T-cell (primary cell): ENCODE data around the gene ABCC12. TPM values are rescaled to one million over a fixed set of nuclear protein-coding genes. Genes with fewer than 3 reads are reported as not detected.

Experiments used
- ATAC-seq, 4 experiments: fragments of 200-7000 bp in 3 of 4; fragments of 150-1000 bp in 1 of 4; cut with Tn5 transposase; replicated peaks in 1 of 4; 1 replicate in 3 of 4; 2 replicates in 1 of 4; pipeline ENCODE4 v1.10.0; 2021; ENCODE audit warnings: moderate library complexity in 3 of 4, mild to moderate bottlenecking in 2 of 4, moderate number of reproducible peaks in 1 of 4
- CTCF ChIA-PET, 2 donors: fragments of 300-600 bp; sonication (Branson Sonifier 250); formaldehyde crosslinking; loops; one replicate each; lab custom pipeline; 2022; ENCODE audit warnings: antibody characterized with exemption in 2 of 2; lab: Charles Lee
- POLR2A ChIA-PET, 2 donors: fragments of 300-600 bp; sonication (Branson Sonifier 250); formaldehyde crosslinking; loops; one replicate each; lab custom pipeline; 2022; ENCODE audit warnings: antibody characterized with exemption in 2 of 2; lab: Charles Lee
- DNase-seq, 35 experiments: peaks; one replicate each; pipeline versions ENCODE4 v3.0.0 to v3.0.0-alpha.2; 2013 to 2023
- H3K27ac ChIP-seq: one replicate; pipeline ENCODE4 v1.5.1; 2013; ENCODE audit warnings: low read length
- H3K27me3 ChIP-seq, 2 experiments: replicated peaks in 1 of 2; 1 replicate in 1 of 2; 2 replicates in 1 of 2; pipeline versions ENCODE4 v1.6.1 to v1.7.0; 2013; ENCODE audit warnings: low read length in 1 of 2, mixed read lengths in 1 of 2; ENCODE audit not compliant: control insufficient read depth in 2 of 2, insufficient read depth in 2 of 2; ENCODE audit errors: extremely low read depth in 1 of 2
- H3K36me3 ChIP-seq, 2 donors: 1 replicate in 1 of 2; 2 replicates in 1 of 2; pipeline versions ENCODE4 v1.6.1 to v1.7.0; 2013; ENCODE audit warnings: low read length in 1 of 2; ENCODE audit not compliant: control insufficient read depth in 2 of 2, insufficient read depth in 1 of 2; ENCODE audit errors: extremely low read depth in 1 of 2
- H3K4me1 ChIP-seq, 2 experiments: 1 replicate in 1 of 2; 2 replicates in 1 of 2; pipeline versions ENCODE4 v1.6.1 to v1.7.0; 2013; ENCODE audit warnings: low read length in 2 of 2, mixed read lengths in 1 of 2; ENCODE audit not compliant: insufficient read depth in 2 of 2, control insufficient read depth in 1 of 2; ENCODE audit errors: extremely low read depth in 1 of 2
- H3K4me3 ChIP-seq, 2 donors: 1 replicate in 1 of 2; 2 replicates in 1 of 2; pipeline versions ENCODE4 v1.5.1 to v1.7.0; 2013; ENCODE audit warnings: mild to moderate bottlenecking in 2 of 2, low read length in 1 of 2, moderate library complexity in 1 of 2; ENCODE audit not compliant: control insufficient read depth in 1 of 2; ENCODE audit errors: extremely low read depth in 1 of 2
- H3K9me3 ChIP-seq: 2 replicates; pipeline ENCODE4 v1.7.0; 2013
- H3K27ac Mint-ChIP-seq, 2 donors: one replicate each; pipeline ENCODE4 v1.8.0; 2020 to 2021; ENCODE audit warnings: mild to moderate bottlenecking in 2 of 2, mixed read lengths in 2 of 2
- H3K27me3 Mint-ChIP-seq, 2 donors: one replicate each; pipeline ENCODE4 v1.8.0; 2021 to 2022; ENCODE audit warnings: mixed read lengths in 2 of 2
- H3K36me3 Mint-ChIP-seq: one replicate; pipeline ENCODE4 v1.8.0; 2021; ENCODE audit warnings: mixed read lengths
- H3K4me1 Mint-ChIP-seq, 3 donors: one replicate each; pipeline ENCODE4 v1.8.0; 2020 to 2022; ENCODE audit warnings: mixed read lengths in 3 of 3, mild to moderate bottlenecking in 1 of 3
- H3K4me3 Mint-ChIP-seq, 3 donors: one replicate each; pipeline ENCODE4 v1.8.0; 2020 to 2022; ENCODE audit warnings: mild to moderate bottlenecking in 3 of 3, mixed read lengths in 3 of 3, moderate library complexity in 3 of 3
- H3K9me3 Mint-ChIP-seq, 3 donors: one replicate each; pipeline ENCODE4 v1.8.0; 2020 to 2022; ENCODE audit warnings: mixed read lengths in 3 of 3
- WGBS: methylation state at CpG from one replicate; pipeline ENCODE4 v1.1.5; 2013; ENCODE audit warnings: missing lambda C conversion rate; ENCODE audit not compliant: insufficient coverage; 5-methylcytosine and 5-hydroxymethylcytosine counted together
- total RNA-seq, 35 experiments: library from RNA in 6 of 35; stranded (reverse) in 6 of 35; fragments of 120-200 nt in 1 of 35; gene quantifications; one replicate each; pipeline versions ENCODE4 v1.2.1 to v1.2.4 and lab custom pipeline; 2013 to 2026

Gene ABCC12
- total RNA-seq, 5 donors from 2014 or later (not counting 1 experiment from before 2014, with no cell fraction given) = not detected

GRCh38 chr16:48114410-48114809, 41.4 kb downstream of the ABCC12 start:
- H3K9me3 ChIP-seq = no peaks in the 10 kb centered on the region
- no peak overlapping the region for H3K27ac ChIP-seq
- ATAC-seq (no peak), DNase-seq (no peak)
- Mint-ChIP-seq H3K4me3 (no peak overlapping the region), H3K27me3 (peaks cover 5 to 13% of the 10 kb centered on the region in 2 donors), H3K4me1 (no peaks in the 10 kb centered on the region), H3K36me3 (no peaks in the 10 kb centered on the region), H3K9me3 (no peaks in the 10 kb centered on the region), H3K27ac (no peak overlapping the region)
- no peaks in the 10 kb centered on the region for H3K4me1 ChIP-seq
- H3K36me3 ChIP-seq = no peaks in the 10 kb centered on the region
- ChIA-PET CTCF (interaction anchor here (0.6 to 1.7 kb wide), 2 partner anchors 973 to 1152 kb away, joined by 3 to 5 read pairs; no protein-coding TSS in a partner anchor), POLR2A (interaction anchor here in 1 of 2 donors (0.8 kb wide), 1 partner anchor 9 kb away, joined by 3 read pairs; no protein-coding TSS in a partner anchor)
- peaks cover 0 to 40% of the 10 kb centered on the region in 2 experiments for H3K27me3 ChIP-seq
- no peak overlapping the region for H3K4me3 ChIP-seq
- 100% methylated on average over 2 of the region's 7 CpGs for WGBS

- ChIA-PET POLR2A (interaction anchor here in 1 of 2 donors (0.8 kb wide), 1 partner anchor 10 kb away, joined by 3 read pairs; no protein-coding TSS in a partner anchor), CTCF (interaction anchor here (1.5 to 1.7 kb wide), 2 partner anchors 972 kb away, joined by 5 to 7 read pairs; no protein-coding TSS in a partner anchor)
- Mint-ChIP-seq H3K4me1 (no peaks in the 10 kb centered on the region), H3K27ac (no peak overlapping the region), H3K36me3 (no peaks in the 10 kb centered on the region), H3K4me3 (no peak overlapping the region), H3K27me3 (peaks cover 5 to 8% of the 10 kb centered on the region in 2 donors), H3K9me3 (no peaks in the 10 kb centered on the region)
- H3K4me3 ChIP-seq = no peak overlapping the region
- no peaks in the 10 kb centered on the region for H3K4me1 ChIP-seq
- no peak overlapping the region for H3K27ac ChIP-seq
- ATAC-seq = no peak
- no peak for DNase-seq
- no peaks in the 10 kb centered on the region for H3K36me3 ChIP-seq
- H3K27me3 ChIP-seq = peaks cover 0 to 40% of the 10 kb centered on the region in 2 experiments
- H3K9me3 ChIP-seq = no peaks in the 10 kb centered on the region
- WGBS = 88% methylated on average over 5 of the region's 7 CpGs
These were observed 42.3 kb downstream of the ABCC12 start for GRCh38 chr16:48113471-48113870.

- WGBS = 79% methylated on average over 5 of the region's 6 CpGs
- no peak overlapping the region for H3K4me3 ChIP-seq
- peaks cover 5 to 8% of the 10 kb centered on the region in 2 donors for H3K27me3 Mint-ChIP-seq
- H3K4me1 Mint-ChIP-seq = no peaks in the 10 kb centered on the region
- ATAC-seq (no peak), DNase-seq (no peak)
- H3K9me3 ChIP-seq = no peaks in the 10 kb centered on the region
- no peak overlapping the region for H3K4me3 Mint-ChIP-seq
- H3K27ac ChIP-seq = no peak overlapping the region
- H3K4me1 ChIP-seq = no peaks in the 10 kb centered on the region
- peaks cover 0 to 40% of the 10 kb centered on the region in 2 experiments for H3K27me3 ChIP-seq
- H3K9me3 Mint-ChIP-seq = no peaks in the 10 kb centered on the region
- no peaks in the 10 kb centered on the region for H3K36me3 Mint-ChIP-seq
- no peak overlapping the region for H3K27ac Mint-ChIP-seq
- no peaks in the 10 kb centered on the region for H3K36me3 ChIP-seq
- CTCF ChIA-PET = interaction anchor here (1.5 to 1.7 kb wide), 2 partner anchors 971 kb away, joined by 5 to 7 read pairs; no protein-coding TSS in a partner anchor
- POLR2A ChIA-PET = no interaction called here
These were observed 42.8 kb downstream of the ABCC12 start for GRCh38 chr16:48113001-48113400.

GRCh38 chr16:48112600-48112999, 43.2 kb downstream of the ABCC12 start:
- H3K27me3 Mint-ChIP-seq = peaks cover 5 to 8% of the 10 kb centered on the region in 2 donors
- Histone ChIP-seq H3K4me1 (no peaks in the 10 kb centered on the region), H3K27ac (no peak overlapping the region), H3K36me3 (no peaks in the 10 kb centered on the region), H3K9me3 (no peaks in the 10 kb centered on the region), H3K27me3 (peaks cover 0 to 40% of the 10 kb centered on the region in 2 experiments), H3K4me3 (no peak overlapping the region)
- POLR2A ChIA-PET = no interaction called here
- CTCF ChIA-PET = interaction anchor here (1.5 to 1.7 kb wide), 2 partner anchors 971 kb away, joined by 5 to 7 read pairs; no protein-coding TSS in a partner anchor
- no peaks in the 10 kb centered on the region for H3K4me1 Mint-ChIP-seq
- no peak for DNase-seq
- no peak for ATAC-seq
- H3K4me3 Mint-ChIP-seq = no peak overlapping the region
- H3K27ac Mint-ChIP-seq = no peak overlapping the region
- no peaks in the 10 kb centered on the region for H3K36me3 Mint-ChIP-seq
- no peaks in the 10 kb centered on the region for H3K9me3 Mint-ChIP-seq
- no CpG with 5 or more reads among the region's 3 CpGs for WGBS

- Mint-ChIP-seq H3K27me3 (peaks cover 3 to 8% of the 10 kb centered on the region in 2 donors), H3K36me3 (no peaks in the 10 kb centered on the region), H3K9me3 (no peaks in the 10 kb centered on the region), H3K4me1 (no peaks in the 10 kb centered on the region), H3K27ac (no peak overlapping the region), H3K4me3 (no peak overlapping the region)
- Histone ChIP-seq H3K4me3 (no peak overlapping the region), H3K27me3 (peaks cover 0 to 27% of the 10 kb centered on the region in 2 experiments), H3K9me3 (no peaks in the 10 kb centered on the region), H3K4me1 (no peaks in the 10 kb centered on the region), H3K27ac (no peak overlapping the region), H3K36me3 (no peaks in the 10 kb centered on the region)
- CTCF ChIA-PET = no interaction called here
- WGBS = 84% methylated on average over 3 of the region's 5 CpGs
- ATAC-seq = no peak
- no peak for DNase-seq
- POLR2A ChIA-PET = no interaction called here
These were observed 44.8 kb downstream of the ABCC12 start for GRCh38 chr16:48110982-48111381.

- CTCF ChIA-PET = no interaction called here
- Mint-ChIP-seq H3K27me3 (peaks cover 0 to 5% of the 10 kb centered on the region in 2 donors), H3K9me3 (no peaks in the 10 kb centered on the region), H3K4me1 (no peaks in the 10 kb centered on the region), H3K27ac (no peak overlapping the region), H3K36me3 (no peaks in the 10 kb centered on the region), H3K4me3 (no peak overlapping the region)
- Histone ChIP-seq H3K4me3 (no peak overlapping the region), H3K9me3 (no peaks in the 10 kb centered on the region), H3K4me1 (no peaks in the 10 kb centered on the region), H3K27me3 (peaks cover 0 to 24% of the 10 kb centered on the region in 2 experiments), H3K36me3 (no peaks in the 10 kb centered on the region), H3K27ac (no peak overlapping the region)
- POLR2A ChIA-PET = no interaction called here
- DNase-seq (no peak), ATAC-seq (no peak)
- WGBS = 83% methylated on average over 4 of the region's 7 CpGs
These were observed 45.8 kb downstream of the ABCC12 start for GRCh38 chr16:48110000-48110399.
